NK-92 (cell line): ENCODE data around the gene ZBTB16.

Experiments used
- DNase-seq: peaks from one replicate; lab custom pipeline; 2025; ENCODE audit not compliant: unreplicated experiment; lab: John Stamatoyannopoulos, UW

Gene ZBTB16

GRCh38 chr11:114273071-114273470, 213.6 kb downstream of the ZBTB16 start:
- no peak for DNase-seq

DNA sequence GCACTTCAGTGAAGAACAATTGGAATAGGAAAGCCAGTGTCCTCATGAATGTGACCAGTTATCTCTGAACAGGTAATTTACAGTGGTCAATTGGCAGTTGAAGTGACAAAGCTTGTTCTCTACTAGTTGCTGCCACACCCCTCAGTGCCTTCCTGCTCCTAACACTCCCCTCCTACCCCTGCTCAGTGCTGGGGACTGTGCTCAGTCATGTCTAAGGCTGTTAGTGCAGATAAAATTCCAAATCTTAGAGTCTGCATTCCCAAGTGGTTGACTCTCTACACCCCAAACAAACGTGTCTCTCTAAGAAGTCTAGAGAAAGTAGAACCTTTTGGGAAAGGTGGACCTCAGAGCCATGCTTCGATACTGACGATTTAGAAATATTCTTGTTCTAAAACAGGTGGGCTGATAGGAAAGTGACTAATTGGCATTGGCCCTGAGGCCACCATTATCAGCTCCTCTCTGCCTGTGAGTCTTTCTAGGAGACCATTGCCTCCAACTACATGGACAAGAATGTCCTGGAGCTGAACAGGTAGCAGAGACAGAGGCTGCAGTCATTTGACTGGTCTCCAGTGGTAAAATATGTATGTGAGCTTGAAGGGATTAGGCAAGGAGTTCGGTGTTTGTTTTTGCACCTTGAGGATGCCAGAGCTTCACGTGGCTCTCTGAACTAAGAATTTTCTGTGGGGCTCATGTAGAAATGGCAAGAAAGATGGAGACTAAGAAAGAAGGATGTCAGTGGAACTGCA, 214.6 kb downstream of the ZBTB16 start:
- no peak for DNase-seq

GRCh38 chr11:114274637-114275036, 215.1 kb downstream of the ZBTB16 start:
- DNase-seq, result no peak

- no peak for DNase-seq
Measured at GRCh38 chr11:114275280-114275679, 215.8 kb downstream of the ZBTB16 start.

GRCh38 chr11:114276077-114276476, 216.6 kb downstream of the ZBTB16 start:
- DNase-seq, result no peak

GRCh38 chr11:114277637-114278341, 218.3 kb downstream of the ZBTB16 start:
- no peak for DNase-seq

- no peak for DNase-seq
Measured at GRCh38 chr11:114278342-114279065, 219.0 kb downstream of the ZBTB16 start.

DNA sequence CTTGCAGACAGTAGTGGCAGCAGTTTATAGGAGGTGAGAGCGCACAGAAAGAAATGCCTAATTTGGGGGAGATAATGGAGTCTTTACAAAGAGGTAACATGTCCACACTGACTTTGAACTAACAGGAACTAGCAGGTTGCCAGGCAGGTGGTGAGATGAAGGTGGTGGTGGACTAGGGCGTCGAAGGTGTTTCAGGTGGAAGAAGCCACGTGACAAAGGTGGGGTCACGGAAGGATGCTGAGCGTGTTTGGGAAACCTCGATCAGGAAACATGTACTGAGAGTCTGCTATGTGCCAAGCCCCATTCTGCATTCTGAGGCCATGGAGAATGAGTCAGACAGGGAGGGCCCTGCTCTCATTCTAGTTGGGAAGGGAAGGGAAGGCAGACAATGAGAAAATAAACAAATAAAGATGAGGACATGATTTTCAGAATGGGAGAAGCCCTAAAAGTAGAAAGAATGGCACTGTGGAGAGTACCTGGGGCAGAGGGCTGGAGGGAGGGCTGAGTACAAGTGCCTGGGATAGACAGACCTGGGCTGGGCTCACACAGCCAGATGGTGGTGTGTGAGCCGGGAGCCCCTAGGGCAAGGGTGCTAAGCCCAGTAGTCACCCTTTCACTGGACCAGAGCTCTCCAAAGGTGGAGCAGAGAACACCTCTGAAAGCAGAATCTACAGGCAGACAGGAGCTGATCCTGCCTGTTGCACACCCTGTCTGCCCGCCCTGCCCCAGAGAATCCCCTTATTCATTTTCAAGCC, 220.5 kb downstream of the ZBTB16 start:
- DNase-seq, result no peak

- DNase-seq, result no peak
Measured at GRCh38 chr11:114280696-114281095, 221.2 kb downstream of the ZBTB16 start.

DNA sequence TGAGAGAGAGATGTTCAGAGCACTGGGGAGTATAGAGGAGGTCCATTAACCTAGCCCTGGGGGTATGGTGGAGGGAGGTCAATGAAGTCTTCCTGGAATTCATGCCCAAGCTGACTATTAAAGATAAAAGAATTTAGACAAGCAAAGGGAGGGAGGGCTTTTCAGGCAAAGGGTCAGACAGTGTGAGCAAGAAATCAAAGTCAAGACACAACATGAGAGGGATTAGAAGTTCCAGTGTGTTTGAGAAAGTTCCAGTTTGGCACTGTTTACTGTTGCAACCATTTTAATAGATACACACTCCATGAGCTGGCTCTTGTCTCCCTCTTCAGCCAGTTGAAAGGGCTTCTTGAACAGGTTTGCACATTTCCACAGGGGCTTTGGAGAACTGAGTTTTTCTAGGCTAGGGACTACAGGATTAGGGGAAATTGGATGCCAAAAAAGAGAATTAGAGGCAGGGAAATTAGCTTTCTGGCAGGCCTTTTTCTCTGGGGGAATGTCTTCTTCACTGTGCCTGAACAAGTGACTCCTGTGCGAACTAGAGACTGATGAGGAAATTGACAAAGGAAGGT, 222.0 kb downstream of the ZBTB16 start:
- DNase-seq, result no peak

- no peak for DNase-seq
Measured at GRCh38 chr11:114282488-114282887, 223.0 kb downstream of the ZBTB16 start.

- DNase-seq, result no peak
Measured at GRCh38 chr11:114283422-114283821, 223.9 kb downstream of the ZBTB16 start.

DNA sequence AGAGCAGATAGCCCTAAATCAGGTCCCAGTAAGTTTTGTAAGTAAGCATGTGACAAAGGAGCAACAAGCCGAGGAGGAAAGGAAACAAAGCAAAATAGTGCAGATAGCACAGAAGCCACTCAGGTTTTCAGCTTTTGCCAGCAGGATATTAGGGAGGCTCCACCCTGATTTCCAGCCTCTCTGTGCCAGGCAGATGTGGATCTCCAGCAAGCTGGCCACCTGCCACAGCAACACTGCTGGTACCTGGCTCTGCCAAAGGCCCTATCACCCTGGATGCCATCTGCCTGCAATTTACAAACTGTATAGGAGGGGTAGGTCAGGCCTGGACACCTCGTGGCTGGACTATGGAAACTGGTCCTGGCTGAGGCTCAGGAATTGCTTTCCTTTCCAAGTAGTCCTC, 224.5 kb downstream of the ZBTB16 start:
- no peak for DNase-seq

- DNase-seq, result no peak
Measured at GRCh38 chr11:114284914-114285313, 225.4 kb downstream of the ZBTB16 start.

- DNase-seq, result no peak
Measured at GRCh38 chr11:114285599-114285998, 226.1 kb downstream of the ZBTB16 start.

DNA sequence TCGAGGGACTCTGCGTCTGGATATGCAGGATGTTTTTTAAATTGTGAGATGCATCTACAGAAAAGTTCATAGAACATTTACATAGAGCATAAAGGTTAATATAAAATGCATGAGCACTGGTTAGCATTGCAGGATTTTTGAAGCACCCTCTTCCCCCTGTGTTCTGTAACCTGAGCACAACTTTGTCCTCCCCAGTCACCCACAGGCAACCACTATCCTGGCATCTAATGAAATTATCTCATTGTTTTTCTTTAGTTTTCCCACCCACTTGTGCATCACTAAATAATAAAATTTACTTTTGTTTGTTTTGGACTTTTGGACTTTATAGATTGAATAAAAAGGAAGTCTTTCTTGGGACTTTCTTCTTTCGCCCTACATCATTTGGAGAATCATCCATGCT, 226.7 kb downstream of the ZBTB16 start:
- no peak for DNase-seq

DNA sequence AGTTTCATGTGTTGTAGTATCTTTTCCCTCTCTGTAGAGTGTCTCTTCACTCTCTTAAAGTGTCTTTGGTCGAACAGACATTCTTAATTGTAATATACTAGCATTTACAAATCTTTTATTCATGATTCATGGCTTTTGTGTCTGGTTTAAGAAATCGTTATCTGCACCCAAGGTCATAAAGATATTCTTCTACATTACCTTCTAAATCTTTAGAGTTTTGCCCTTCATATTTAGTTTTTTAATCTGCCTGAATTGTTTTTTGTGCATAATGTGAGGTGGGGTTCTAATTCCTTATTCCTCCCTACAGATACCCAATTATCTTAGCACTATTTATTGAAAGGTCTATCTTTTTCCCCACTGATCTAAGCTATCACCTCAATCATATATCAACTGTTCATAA, 227.6 kb downstream of the ZBTB16 start:
- DNase-seq, result no peak

DNA sequence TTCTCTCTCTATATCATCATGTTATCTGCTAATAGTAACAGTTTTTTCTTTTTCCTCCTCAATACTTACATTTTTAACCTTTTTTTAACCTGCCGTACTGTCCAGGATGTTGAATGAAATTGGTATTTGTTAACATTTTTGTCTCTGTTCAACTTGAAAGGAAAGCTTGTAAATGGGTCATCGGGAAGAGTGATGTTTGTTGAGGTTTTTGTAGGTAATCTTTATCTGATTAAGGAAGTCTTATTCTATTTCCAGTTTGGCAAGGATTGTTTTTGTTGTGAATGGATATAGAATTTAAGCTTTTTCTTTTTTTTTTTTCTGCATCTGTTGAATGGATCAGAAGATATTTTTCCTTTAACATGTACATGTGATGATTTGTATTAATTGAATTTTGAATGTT, 228.6 kb downstream of the ZBTB16 start:
- no peak for DNase-seq

DNA sequence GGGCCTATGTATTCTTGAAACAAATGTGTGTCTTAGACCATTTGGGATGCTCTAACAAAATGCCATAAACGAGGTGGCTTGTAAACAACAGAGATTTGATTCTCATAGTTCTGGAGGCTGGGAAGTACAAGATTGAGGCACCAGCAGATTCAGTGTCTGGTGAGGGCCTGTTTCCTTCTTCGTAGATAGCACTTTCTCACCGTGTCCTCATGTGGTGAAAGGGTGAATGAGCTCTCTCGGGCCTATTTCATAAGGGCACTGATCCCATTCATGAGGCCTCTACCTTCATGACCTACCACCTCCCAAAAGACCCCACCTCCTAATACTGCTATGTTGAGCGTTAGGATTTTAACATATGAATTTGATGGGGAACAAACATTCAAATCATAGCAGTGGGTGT, 230.3 kb downstream of the ZBTB16 start:
- no peak for DNase-seq

- no peak for DNase-seq
Measured at GRCh38 chr11:114290503-114291235, 231.2 kb downstream of the ZBTB16 start.
